Effector memory CD8-positive, alpha-beta T cell (primary cell): Measurements from ENCODE around the gene TMEM87A.

Source experiments
- ATAC-seq: fragments of 150-1000 bp; cut with Tn5 transposase; replicated peaks from 2 replicates; pipeline ENCODE4 v1.10.0; 2021; ENCODE audit warnings: mild to moderate bottlenecking, moderate library complexity
- DNase-seq, 3 experiments: peaks; one replicate each; pipeline ENCODE4 v3.0.0; 2021
- H3K27ac Mint-ChIP-seq, 2 donors: one replicate each; pipeline ENCODE4 v1.8.0; 2022; ENCODE audit warnings: mild to moderate bottlenecking in 2 of 2, mixed read lengths in 2 of 2, moderate library complexity in 2 of 2
- H3K27me3 Mint-ChIP-seq, 2 donors: one replicate each; pipeline ENCODE4 v1.8.0; 2022; ENCODE audit warnings: mixed read lengths in 2 of 2
- H3K36me3 Mint-ChIP-seq: one replicate; pipeline ENCODE4 v1.8.0; 2022; ENCODE audit warnings: mild to moderate bottlenecking, moderate library complexity, mixed read lengths; ENCODE audit not compliant: insufficient read depth
- H3K4me1 Mint-ChIP-seq, 2 donors: one replicate each; pipeline ENCODE4 v1.8.0; 2022; ENCODE audit warnings: low read depth in 2 of 2, mixed read lengths in 2 of 2
- H3K4me3 Mint-ChIP-seq, 2 donors: one replicate each; pipeline ENCODE4 v1.8.0; 2022; ENCODE audit warnings: mild to moderate bottlenecking in 2 of 2, mixed read lengths in 2 of 2, moderate library complexity in 2 of 2
- H3K9me3 Mint-ChIP-seq, 2 donors: one replicate each; pipeline ENCODE4 v1.8.0; 2022; ENCODE audit warnings: mixed read lengths in 2 of 2

TMEM87A gene

DNA sequence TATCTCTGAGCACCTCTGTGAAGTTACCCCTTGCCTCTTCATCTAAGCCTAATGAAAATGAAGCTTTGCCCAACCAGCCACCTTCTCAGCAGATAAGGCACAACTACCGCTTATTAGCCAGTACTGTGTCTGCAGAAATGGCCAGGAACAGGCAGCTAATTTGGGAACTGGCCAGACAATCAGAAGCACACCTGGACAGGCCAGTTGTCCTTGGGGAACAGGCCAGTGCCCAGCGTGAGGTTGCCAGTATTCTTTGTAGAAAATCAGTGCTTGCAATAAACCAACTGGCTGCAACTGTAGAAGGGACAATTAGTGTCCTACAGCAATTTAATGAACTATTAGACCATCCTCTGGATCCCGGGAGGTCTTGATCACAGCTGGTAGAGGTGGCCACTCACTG is 10.4 kb upstream of the TMEM87A start:
- H3K27ac Mint-ChIP-seq, result no peak overlapping the region

DNA sequence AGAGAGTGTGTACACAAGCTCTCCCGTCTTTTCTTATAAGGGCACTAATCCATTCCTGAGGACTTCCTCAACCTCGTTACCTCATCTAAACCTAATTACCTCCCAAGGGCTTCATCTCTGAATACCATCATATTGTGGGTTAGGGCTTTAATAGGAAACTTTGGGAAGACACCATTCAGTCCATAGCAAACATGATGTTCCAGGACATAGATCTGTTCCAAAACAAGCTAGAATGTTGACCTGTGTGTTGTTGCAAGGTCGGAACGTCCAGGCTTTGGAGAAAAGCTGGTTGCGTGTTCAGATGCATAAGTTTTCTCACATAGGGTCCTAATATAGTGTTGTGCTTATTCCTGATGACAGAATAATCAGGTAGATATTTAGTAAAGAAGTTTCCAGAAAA is 9.7 kb upstream of the TMEM87A start:
- Mint-ChIP-seq H3K4me3 (no peak overlapping the region), H3K27ac (no peak overlapping the region), H3K36me3 (peaks cover 20% of the 10 kb centered on the region), H3K27me3 (no peaks in the 10 kb centered on the region), H3K4me1 (no peaks in the 10 kb centered on the region), H3K9me3 (no peaks in the 10 kb centered on the region)
- DNase-seq (no peak), ATAC-seq (no peak)

More for the DNA sequence above, 10.4 kb upstream of the TMEM87A start:
- Mint-ChIP-seq H3K9me3 (no peaks in the 10 kb centered on the region), H3K27me3 (no peaks in the 10 kb centered on the region), H3K4me3 (no peak overlapping the region), H3K4me1 (no peaks in the 10 kb centered on the region), H3K36me3 (peaks cover 18% of the 10 kb centered on the region)
- ATAC-seq, result no peak
- DNase-seq, result no peak

- H3K36me3 Mint-ChIP-seq, result peaks cover 25% of the 10 kb centered on the region
- DNase-seq (no peak), ATAC-seq (no peak)
- no peaks in the 10 kb centered on the region for H3K27me3 Mint-ChIP-seq
- H3K27ac Mint-ChIP-seq, result no peak overlapping the region
- no peak overlapping the region for H3K4me3 Mint-ChIP-seq
- H3K4me1 Mint-ChIP-seq, result no peaks in the 10 kb centered on the region
- H3K9me3 Mint-ChIP-seq, result no peaks in the 10 kb centered on the region
Measured at GRCh38 chr15:42282344-42282743, 9.1 kb upstream of the TMEM87A start.

DNA sequence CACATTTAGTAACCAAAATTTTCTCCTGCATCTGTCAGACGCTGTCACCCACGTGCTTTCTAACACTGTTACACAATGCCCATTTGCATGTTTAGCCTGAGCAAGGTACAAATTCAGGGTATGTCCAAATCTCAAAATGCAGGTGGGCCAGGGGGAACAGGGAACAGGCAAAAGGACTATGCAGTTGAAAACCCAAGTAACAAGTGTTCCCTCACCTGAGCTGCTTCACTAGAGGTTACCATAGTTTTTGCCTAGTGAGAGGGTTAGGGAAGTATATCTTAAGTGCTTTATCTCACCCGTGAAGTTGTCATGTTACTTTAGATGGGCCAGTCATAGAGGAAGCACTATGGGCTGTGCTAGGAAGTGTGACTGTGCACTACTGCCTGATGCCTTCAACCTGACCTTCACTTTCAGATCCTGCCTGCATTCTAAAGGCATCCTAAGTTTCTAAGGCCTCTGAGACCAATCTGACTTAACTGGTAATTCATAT is 6.0 kb upstream of the TMEM87A start:
- peaks cover 25% of the 10 kb centered on the region for H3K36me3 Mint-ChIP-seq
- H3K4me3 Mint-ChIP-seq, result no peak overlapping the region
- DNase-seq, result no peak
- H3K4me1 Mint-ChIP-seq, result peaks cover 12 to 20% of the 10 kb centered on the region in 2 donors
- H3K27me3 Mint-ChIP-seq, result no peaks in the 10 kb centered on the region
- ATAC-seq, result no peak
- H3K9me3 Mint-ChIP-seq, result no peaks in the 10 kb centered on the region
- H3K27ac Mint-ChIP-seq, result no peak overlapping the region

GRCh38 chr15:42276762-42277161 is 3.5 kb upstream of the TMEM87A start:
- Mint-ChIP-seq H3K27ac (peak overlapping the region in 1 of 2 donors; percentile 99), H3K36me3 (peaks cover 21% of the 10 kb centered on the region), H3K4me3 (no peak overlapping the region)

DNA sequence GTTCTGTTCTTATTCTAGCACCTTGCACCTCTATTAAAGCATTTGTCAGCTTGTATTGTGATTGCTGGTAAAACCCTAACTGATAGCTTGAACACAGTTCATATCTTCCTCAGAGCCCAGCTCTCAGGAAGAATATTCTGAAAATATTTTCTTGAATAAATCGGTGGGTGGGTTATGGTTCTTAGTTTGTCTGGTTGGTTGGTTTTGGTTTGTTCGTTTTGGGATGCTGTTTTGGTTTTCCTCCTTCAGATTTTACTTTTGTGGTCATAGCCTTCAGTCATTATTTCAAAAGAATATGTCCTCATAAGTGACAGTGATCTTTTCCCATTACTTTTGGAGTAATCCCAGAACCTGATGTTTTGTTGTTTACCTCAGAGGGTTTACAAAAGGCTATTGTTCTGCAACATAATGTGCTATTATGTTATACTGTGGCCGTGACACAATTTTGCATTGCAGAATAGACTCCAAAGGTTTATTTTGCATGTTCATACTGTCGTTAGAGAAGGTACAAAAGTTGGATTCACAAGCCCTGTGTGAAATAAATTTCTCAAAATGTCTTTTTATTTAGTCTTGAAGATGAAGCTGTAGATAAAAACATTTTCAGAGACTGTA is 2.7 kb upstream of the TMEM87A start:
- no peaks in the 10 kb centered on the region for H3K9me3 Mint-ChIP-seq
- peaks cover 33 to 40% of the 10 kb centered on the region in 2 donors for H3K4me1 Mint-ChIP-seq
- peak overlapping the region; percentile 99 for H3K27ac Mint-ChIP-seq
- peak overlapping the region; percentile 98 to 99 for H3K4me3 Mint-ChIP-seq
- no peak for ATAC-seq
- no peaks in the 10 kb centered on the region for H3K27me3 Mint-ChIP-seq
- H3K36me3 Mint-ChIP-seq, result peaks cover 19% of the 10 kb centered on the region
- no peak for DNase-seq

More at GRCh38 chr15:42276762-42277161, 3.5 kb upstream of the TMEM87A start:
- DNase-seq, result no peak
- ATAC-seq, result no peak
- H3K4me1 Mint-ChIP-seq, result peaks cover 28 to 34% of the 10 kb centered on the region in 2 donors
- no peaks in the 10 kb centered on the region for H3K9me3 Mint-ChIP-seq
- H3K27me3 Mint-ChIP-seq, result no peaks in the 10 kb centered on the region

DNA sequence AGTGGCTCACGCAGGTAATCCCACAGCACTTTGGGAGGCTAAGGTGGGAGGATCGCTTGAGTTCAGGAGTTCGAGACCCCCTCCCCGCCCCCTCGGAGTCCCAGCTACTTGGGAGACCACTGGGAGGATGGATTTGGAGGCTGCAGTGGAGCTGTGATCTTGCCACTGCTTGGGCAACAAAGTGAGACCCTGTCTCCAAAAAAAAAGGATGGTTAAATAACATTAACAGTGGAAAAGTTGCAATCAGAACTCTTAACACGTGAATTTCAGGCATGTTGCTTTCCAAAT is 1.4 kb upstream of the TMEM87A start:
- H3K9me3 Mint-ChIP-seq, result no peaks in the 10 kb centered on the region
- H3K36me3 Mint-ChIP-seq, result peaks cover 24% of the 10 kb centered on the region
- no peaks in the 10 kb centered on the region for H3K27me3 Mint-ChIP-seq
- peak overlapping the region; percentile 98 to 99 for H3K4me3 Mint-ChIP-seq
- no peak for ATAC-seq
- DNase-seq, result no peak
- H3K27ac Mint-ChIP-seq, result peak overlapping the region; percentile 99
- peaks cover 38 to 43% of the 10 kb centered on the region in 2 donors for H3K4me1 Mint-ChIP-seq

DNA sequence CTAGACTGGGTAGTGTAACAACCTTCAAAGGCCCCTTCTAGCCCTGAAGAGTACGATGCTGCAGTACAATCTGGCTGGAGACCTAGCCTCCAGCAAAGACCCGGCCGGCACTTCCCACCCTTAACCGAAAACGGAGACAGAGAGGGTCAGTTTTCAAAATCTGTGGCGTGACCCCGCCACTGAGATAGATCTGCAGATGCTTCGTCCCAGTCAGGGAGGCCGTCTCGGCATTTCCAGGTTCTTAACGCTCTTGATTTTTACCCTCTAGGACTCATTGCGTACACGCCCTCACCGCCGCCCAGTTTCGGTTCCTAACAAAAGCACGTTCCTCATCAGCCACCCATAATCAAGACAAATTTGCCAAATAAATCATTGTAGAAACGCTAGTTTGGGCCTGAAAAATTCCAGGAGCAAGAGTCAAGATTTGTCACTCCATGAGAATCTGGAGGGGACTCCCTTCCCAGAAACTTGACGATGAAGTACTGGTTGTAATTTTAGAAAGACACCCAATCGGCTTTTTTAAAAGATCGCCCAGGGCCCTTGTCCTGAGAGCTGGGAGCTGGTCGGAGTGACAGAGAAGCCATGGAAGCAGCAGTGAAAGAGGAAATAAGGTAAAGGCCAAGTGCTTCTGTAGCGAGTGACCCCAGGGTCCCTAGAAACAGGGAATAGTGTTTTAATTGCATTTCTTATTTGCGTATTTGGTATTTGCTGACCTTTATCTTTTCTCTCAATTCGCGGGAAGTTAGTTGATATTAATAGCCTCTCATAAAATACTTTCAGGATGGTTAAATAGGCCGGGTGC is 868 bp upstream of the TMEM87A start:
- ATAC-seq (peak; percentile 34), DNase-seq (peak; percentile 48 to 64 (median 52))
- Mint-ChIP-seq H3K27ac (peak overlapping the region; percentile 99), H3K4me1 (peaks cover 40 to 46% of the 10 kb centered on the region in 2 donors), H3K4me3 (peak overlapping the region; percentile 98 to 99), H3K9me3 (no peaks in the 10 kb centered on the region), H3K27me3 (no peaks in the 10 kb centered on the region), H3K36me3 (peaks cover 24% of the 10 kb centered on the region)

DNA sequence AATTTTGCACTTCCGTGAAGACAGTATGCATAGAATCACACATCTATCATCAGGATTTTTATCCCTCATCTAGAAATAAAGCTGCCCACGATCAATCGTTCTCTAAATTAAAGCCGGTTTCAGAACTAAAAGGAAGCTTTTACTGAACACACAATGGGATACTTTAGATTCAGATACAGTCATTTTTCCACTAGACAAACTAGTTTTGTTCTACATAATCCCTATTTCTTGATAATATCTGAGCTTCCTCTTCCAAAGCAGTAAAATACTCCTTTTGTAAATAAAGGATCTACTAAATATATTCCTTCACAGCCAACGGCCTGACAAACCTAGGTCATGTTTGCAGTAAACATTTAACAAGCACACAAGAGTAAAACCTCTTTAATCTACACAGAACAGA is 2.2 kb downstream of the TMEM87A start:
- Mint-ChIP-seq H3K27ac (no peak overlapping the region), H3K36me3 (peaks cover 37% of the 10 kb centered on the region), H3K4me1 (peaks cover 40 to 50% of the 10 kb centered on the region in 2 donors), H3K27me3 (no peaks in the 10 kb centered on the region), H3K9me3 (no peaks in the 10 kb centered on the region), H3K4me3 (peak overlapping the region in 1 of 2 donors; percentile 25)
- DNase-seq (no peak), ATAC-seq (no peak)

GRCh38 chr15:42270551-42270950 is 2.7 kb downstream of the TMEM87A start:
- Mint-ChIP-seq H3K27me3 (no peaks in the 10 kb centered on the region), H3K4me3 (peak overlapping the region in 1 of 2 donors; percentile 25), H3K9me3 (no peaks in the 10 kb centered on the region), H3K36me3 (peaks cover 41% of the 10 kb centered on the region), H3K4me1 (peaks cover 36 to 50% of the 10 kb centered on the region in 2 donors), H3K27ac (no peak overlapping the region)
- DNase-seq (no peak), ATAC-seq (no peak)

GRCh38 chr15:42267286-42267685 is 5.9 kb downstream of the TMEM87A start:
- no peak for DNase-seq
- Mint-ChIP-seq H3K4me1 (peaks cover 17 to 44% of the 10 kb centered on the region in 2 donors), H3K27me3 (no peaks in the 10 kb centered on the region), H3K36me3 (peaks cover 61% of the 10 kb centered on the region), H3K4me3 (no peak overlapping the region), H3K9me3 (no peaks in the 10 kb centered on the region), H3K27ac (no peak overlapping the region)
- ATAC-seq, result no peak

- H3K9me3 Mint-ChIP-seq, result no peaks in the 10 kb centered on the region
- H3K27me3 Mint-ChIP-seq, result no peaks in the 10 kb centered on the region
- no peak overlapping the region for H3K4me3 Mint-ChIP-seq
- no peak overlapping the region for H3K27ac Mint-ChIP-seq
- DNase-seq, result no peak
- H3K4me1 Mint-ChIP-seq, result peaks cover 6 to 35% of the 10 kb centered on the region in 2 donors
- peaks cover 81% of the 10 kb centered on the region for H3K36me3 Mint-ChIP-seq
- no peak for ATAC-seq
Measured at GRCh38 chr15:42264795-42265194, 8.4 kb downstream of the TMEM87A start.

DNA sequence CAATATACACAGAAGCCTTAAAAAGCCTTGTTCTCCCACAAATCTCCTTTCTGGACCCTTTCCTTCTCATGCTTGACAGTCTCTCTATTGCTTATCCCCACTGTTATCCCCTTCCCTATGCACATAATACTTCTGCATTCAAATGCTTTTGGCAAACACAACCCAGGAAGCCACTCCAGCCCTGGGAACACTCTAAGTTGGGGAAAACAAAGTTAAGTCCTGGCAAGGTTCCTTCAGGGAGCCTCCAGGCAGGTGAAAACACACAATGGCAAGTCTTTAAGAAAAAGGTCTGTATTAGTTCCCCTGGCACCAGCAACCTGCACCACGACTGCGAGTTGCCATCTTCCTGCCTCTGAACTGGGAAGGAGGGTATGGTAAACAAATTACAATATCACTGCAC is 19.9 kb downstream of the TMEM87A start:
- DNase-seq, result no peak
- no peak overlapping the region for H3K27ac Mint-ChIP-seq
- H3K4me3 Mint-ChIP-seq, result no peak overlapping the region
- no peak for ATAC-seq
- no peaks in the 10 kb centered on the region for H3K27me3 Mint-ChIP-seq
- H3K4me1 Mint-ChIP-seq, result peaks cover 2 to 29% of the 10 kb centered on the region in 2 donors
- H3K9me3 Mint-ChIP-seq, result peaks cover 0 to 3% of the 10 kb centered on the region in 2 donors
- H3K36me3 Mint-ChIP-seq, result peaks cover 50% of the 10 kb centered on the region

DNA sequence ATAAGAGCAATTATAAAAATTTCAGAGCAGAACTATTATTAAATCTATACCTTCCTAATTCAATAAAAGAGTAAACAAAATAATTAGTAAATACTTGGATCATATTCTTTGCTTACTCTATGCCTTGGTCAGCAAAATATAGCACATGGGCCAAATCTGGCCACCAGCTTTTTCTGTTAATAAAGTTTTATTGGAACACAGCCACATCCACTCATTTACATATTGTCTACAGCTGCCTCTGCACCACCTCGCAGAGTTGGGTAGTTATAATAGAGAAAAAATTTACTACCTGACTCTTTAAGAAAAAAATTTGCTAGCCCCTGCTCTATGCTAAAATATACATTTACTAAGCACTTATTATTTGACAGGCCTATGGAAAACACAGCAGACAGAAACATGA is 32.4 kb downstream of the TMEM87A start:
- Mint-ChIP-seq H3K9me3 (no peaks in the 10 kb centered on the region), H3K27ac (no peak overlapping the region), H3K36me3 (peaks cover 69% of the 10 kb centered on the region), H3K4me1 (peaks cover 2 to 11% of the 10 kb centered on the region in 2 donors), H3K27me3 (no peaks in the 10 kb centered on the region), H3K4me3 (no peak overlapping the region)
- ATAC-seq, result no peak
- no peak for DNase-seq
